Measurements from ENCODE around the gene LRP5. TPM values are rescaled to one million over a fixed set of nuclear protein-coding genes. Genes with fewer than 3 reads are reported as not detected.
"Not testable (repeated sequence)": the region's sequence is repeated elsewhere in the genome, so short reads cannot be mapped to it uniquely, and the experiment has no call there.

Gene LRP5
- total RNA-seq, 1 donor from 2014 or later, result 42.5 TPM

DNA sequence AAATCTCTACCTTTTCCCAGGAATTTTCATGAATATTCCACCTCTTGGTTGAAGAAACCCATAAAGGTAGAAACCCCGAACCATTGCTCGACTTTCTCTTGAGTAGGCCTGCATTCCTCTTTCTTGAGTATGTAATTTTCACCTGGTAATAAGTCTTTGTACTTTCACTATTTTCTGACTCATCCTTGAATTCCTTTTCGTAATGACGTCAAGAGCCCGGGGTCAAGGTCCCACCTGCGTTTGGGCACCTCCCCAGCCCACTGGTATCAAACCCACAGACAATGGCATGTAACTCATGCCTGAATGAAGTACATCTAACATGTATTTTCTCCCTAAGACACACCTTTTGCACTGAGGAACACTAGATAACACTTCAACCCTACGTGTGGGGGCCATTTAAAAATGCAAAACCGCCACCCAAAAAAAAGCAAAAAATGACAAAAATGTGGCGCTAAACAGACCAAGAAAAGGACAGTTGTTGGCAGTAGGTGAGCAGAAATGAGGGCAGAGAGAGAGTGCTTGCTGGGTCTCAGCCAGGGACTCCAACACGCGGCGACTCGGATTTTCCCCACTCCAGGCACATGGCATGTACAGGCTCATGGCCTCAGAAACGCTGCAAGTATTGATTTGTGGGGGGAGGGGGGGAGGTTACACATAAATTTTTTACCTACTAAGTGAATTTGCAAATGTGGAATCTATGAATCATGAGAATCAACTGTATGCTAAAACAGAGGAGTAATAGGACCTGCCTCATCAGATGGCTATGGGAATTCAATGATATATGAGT, 36.5 kb upstream of the LRP5 start:
- Histone ChIP-seq H3K4me1 (peaks cover 14% of the 10 kb centered on the region), H3K36me3 (no peaks in the 10 kb centered on the region), H3K4me3 (no peak overlapping the region), H3K9me3 (no peaks in the 10 kb centered on the region), H3K27me3 (no peaks in the 10 kb centered on the region), H3K27ac (no peak overlapping the region)
- DNase-seq (ENCODE audit: extremely low spot score in 2 of 2), result no peak
- no peak for TF ChIP-seq POLR2A (IDR thresholded peaks at IDR 0.05)
- TF ChIP-seq, protein P1, sequence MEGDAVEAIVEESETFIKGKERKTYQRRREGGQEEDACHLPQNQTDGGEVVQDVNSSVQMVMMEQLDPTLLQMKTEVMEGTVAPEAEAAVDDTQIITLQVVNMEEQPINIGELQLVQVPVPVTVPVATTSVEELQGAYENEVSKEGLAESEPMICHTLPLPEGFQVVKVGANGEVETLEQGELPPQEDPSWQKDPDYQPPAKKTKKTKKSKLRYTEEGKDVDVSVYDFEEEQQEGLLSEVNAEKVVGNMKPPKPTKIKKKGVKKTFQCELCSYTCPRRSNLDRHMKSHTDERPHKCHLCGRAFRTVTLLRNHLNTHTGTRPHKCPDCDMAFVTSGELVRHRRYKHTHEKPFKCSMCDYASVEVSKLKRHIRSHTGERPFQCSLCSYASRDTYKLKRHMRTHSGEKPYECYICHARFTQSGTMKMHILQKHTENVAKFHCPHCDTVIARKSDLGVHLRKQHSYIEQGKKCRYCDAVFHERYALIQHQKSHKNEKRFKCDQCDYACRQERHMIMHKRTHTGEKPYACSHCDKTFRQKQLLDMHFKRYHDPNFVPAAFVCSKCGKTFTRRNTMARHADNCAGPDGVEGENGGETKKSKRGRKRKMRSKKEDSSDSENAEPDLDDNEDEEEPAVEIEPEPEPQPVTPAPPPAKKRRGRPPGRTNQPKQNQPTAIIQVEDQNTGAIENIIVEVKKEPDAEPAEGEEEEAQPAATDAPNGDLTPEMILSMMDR (IDR thresholded peaks at IDR 0.05), result no peak
- intact Hi-C loops (cut with DNase I), result no loop called here

DNA sequence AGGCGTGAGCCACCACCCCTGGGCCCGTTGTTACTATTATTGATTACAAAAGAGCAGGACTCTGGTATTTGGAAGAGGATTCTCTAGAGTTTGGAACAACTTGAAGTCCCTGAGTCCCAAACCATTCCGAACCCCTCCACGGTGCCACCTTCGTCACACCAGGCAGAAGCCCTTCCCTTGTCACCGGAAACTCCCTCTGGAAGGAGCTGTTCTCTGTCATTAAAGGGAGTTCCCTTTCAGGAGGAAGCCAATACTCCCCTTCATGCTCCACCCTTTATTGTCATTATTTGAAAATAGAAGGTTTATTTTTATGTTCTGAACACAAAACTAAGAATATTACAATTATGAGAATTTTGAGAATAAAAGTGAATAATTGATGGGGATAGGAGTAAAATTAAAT, 35.5 kb upstream of the LRP5 start:
- intact Hi-C loops (cut with DNase I), result no loop called here
- Histone ChIP-seq H3K27me3 (no peaks in the 10 kb centered on the region), H3K4me3 (no peak overlapping the region), H3K27ac (no peak overlapping the region), H3K36me3 (no peaks in the 10 kb centered on the region), H3K9me3 (no peaks in the 10 kb centered on the region), H3K4me1 (peaks cover 7% of the 10 kb centered on the region)
- TF ChIP-seq POLR2A (IDR thresholded peaks at IDR 0.05), result no peak
- TF ChIP-seq, protein P1 (IDR thresholded peaks at IDR 0.05), result no peak
- TF ChIP-seq POLR2AphosphoS5 (IDR thresholded peaks at IDR 0.05; ENCODE audit: insufficient read depth in 1 of 2, low read depth in 1 of 2), result no peak
- no peak for DNase-seq (ENCODE audit: extremely low spot score in 2 of 2)

DNA sequence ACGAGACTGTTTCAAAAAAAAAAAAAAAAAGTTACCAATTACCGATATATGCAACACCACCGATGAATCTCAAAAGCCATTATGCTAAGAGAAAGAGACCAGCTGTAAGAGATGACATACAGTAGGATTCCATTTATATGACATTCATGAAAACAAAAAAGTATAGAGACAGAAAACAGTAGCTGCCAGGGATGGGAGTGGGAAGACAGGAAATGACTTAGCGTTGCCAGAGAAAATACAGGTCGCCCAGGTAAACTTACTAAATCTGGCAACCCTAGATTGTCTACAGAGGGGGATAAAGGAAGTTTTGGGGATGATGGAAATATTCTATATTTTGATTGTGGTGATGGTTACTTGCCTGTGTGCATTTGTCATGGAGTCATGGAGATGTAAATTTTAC, 32.7 kb upstream of the LRP5 start:
- intact Hi-C loops (cut with DNase I), result no loop called here
- no peaks in the 10 kb centered on the region for H3K4me1 ChIP-seq

DNA sequence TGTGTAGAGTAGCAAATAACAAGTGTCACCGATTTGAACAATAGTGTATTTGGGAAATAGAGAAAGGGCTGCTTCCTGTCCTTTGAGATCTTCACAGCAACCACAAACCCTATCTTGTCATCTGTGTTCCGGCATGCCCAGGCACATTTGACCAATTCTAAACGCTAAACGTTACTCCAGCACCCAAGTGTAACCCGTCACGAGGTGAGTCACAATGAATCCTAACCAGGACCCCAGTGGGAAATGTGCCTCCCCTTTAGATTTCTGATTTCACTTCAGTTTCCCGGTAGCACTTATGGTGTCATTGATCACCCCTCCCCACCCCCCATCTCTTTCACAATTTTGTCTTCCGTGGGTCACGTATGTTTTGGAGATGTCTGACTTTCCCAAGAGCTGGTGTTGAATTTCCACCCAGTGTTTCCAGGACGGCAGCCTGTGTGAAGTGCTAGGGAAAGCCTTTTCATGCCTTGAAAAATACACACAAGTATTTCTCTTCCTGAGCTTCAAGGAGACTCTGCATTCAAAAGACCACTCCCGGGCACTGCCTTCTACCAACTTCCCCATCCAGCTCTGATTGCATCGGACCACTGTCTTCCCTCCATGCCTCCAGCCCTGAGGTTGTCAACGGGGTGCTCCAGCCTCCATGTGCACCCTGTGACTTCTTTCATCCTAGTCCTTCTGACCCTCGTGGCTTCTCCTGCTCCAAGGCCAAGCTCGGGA, 30.1 kb upstream of the LRP5 start:
- TF ChIP-seq, protein P1 (IDR thresholded peaks at IDR 0.05), result no peak
- no peak for TF ChIP-seq POLR2AphosphoS5 (IDR thresholded peaks at IDR 0.05; ENCODE audit: insufficient read depth in 1 of 2, low read depth in 1 of 2)
- no peak for TF ChIP-seq POLR2A (IDR thresholded peaks at IDR 0.05)
- no peaks in the 10 kb centered on the region for H3K27me3 ChIP-seq
- H3K4me1 ChIP-seq, result no peaks in the 10 kb centered on the region
- H3K36me3 ChIP-seq, result no peaks in the 10 kb centered on the region
- intact Hi-C loops (cut with DNase I), result no loop called here
- H3K9me3 ChIP-seq, result no peaks in the 10 kb centered on the region
- no peak for DNase-seq (ENCODE audit: extremely low spot score in 2 of 2)
- no peak overlapping the region for H3K27ac ChIP-seq
- no peak overlapping the region for H3K4me3 ChIP-seq

More for the DNA sequence above, 32.7 kb upstream of the LRP5 start:
- DNase-seq (ENCODE audit: extremely low spot score in 2 of 2), result no peak
- H3K27ac ChIP-seq, result no peak overlapping the region
- H3K27me3 ChIP-seq, result no peaks in the 10 kb centered on the region
- H3K4me3 ChIP-seq, result no peak overlapping the region
- no peaks in the 10 kb centered on the region for H3K36me3 ChIP-seq
- TF ChIP-seq, protein P1 (IDR thresholded peaks at IDR 0.05), result no peak
- no peak for TF ChIP-seq POLR2A (IDR thresholded peaks at IDR 0.05)
- TF ChIP-seq POLR2AphosphoS5 (IDR thresholded peaks at IDR 0.05; ENCODE audit: insufficient read depth in 1 of 2, low read depth in 1 of 2), result no peak
- no peaks in the 10 kb centered on the region for H3K9me3 ChIP-seq

DNA sequence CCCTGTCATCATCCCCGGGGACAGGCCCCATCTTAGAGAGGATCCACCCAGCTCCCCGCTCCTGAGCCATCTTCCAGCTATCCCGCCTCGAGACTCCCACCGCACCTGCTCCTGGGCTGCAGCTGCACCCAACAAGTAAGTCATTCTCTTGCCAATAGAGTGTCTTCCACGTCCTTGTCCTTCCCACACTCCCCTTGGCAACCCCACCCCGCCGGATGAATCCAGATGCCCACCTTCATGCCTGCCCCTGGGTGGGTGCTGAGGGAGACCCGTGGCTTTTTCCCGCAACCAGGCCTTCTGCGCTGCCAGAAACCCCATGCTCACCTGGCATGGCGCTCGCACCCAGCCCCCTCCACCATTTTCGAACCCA, 29.5 kb upstream of the LRP5 start:
- no peaks in the 10 kb centered on the region for H3K9me3 ChIP-seq
- no peak for DNase-seq (ENCODE audit: extremely low spot score in 2 of 2)

DNA sequence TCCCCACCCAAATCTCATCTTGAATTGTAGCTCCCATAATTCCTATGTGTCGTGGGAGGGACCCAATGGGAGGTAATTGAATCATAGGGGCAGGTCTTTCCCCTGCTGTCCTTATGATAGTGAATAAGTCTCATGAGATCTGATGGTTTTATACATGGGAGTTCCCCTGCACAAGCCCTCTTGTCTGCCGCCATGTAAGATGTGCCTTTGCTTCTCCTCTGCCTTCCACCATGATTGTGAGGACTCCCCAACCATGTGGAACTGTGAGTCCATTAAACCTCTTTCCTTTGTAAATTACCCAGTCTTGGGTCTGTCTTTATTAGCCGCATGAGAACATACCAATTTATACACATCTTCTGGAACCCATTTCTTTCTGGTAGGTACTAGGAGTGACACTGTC, 27.8 kb upstream of the LRP5 start:
- H3K9me3 ChIP-seq; H3K27me3 ChIP-seq; H3K36me3 ChIP-seq; H3K4me1 ChIP-seq; DNase-seq (ENCODE audit: extremely low spot score in 2 of 2); intact Hi-C loops (cut with DNase I); H3K4me3 ChIP-seq; H3K27ac ChIP-seq: not testable (repeated sequence)

More for the DNA sequence above, 29.5 kb upstream of the LRP5 start:
- no peaks in the 10 kb centered on the region for H3K4me1 ChIP-seq
- H3K27ac ChIP-seq, result no peak overlapping the region
- H3K27me3 ChIP-seq, result no peaks in the 10 kb centered on the region
- H3K36me3 ChIP-seq, result no peaks in the 10 kb centered on the region
- intact Hi-C loops (cut with DNase I), result no loop called here
- H3K4me3 ChIP-seq, result no peak overlapping the region
- TF ChIP-seq, protein P1 (IDR thresholded peaks at IDR 0.05), result no peak
- TF ChIP-seq POLR2A (IDR thresholded peaks at IDR 0.05) (no peak), POLR2AphosphoS5 (IDR thresholded peaks at IDR 0.05; ENCODE audit: insufficient read depth in 1 of 2, low read depth in 1 of 2) (no peak)

Measured in vagina (tissue), 2 donors.